Measurements from ENCODE around the gene ZBTB39. TPM values are rescaled to one million over a fixed set of nuclear protein-coding genes. Genes with fewer than 3 reads are reported as not detected.
"Not testable (repeated sequence)": the region's sequence is repeated elsewhere in the genome, so short reads cannot be mapped to it uniquely, and the experiment has no call there.

ZBTB39 gene
- total RNA-seq, 1 experiment from 2014 or later: 7.6 TPM

DNA sequence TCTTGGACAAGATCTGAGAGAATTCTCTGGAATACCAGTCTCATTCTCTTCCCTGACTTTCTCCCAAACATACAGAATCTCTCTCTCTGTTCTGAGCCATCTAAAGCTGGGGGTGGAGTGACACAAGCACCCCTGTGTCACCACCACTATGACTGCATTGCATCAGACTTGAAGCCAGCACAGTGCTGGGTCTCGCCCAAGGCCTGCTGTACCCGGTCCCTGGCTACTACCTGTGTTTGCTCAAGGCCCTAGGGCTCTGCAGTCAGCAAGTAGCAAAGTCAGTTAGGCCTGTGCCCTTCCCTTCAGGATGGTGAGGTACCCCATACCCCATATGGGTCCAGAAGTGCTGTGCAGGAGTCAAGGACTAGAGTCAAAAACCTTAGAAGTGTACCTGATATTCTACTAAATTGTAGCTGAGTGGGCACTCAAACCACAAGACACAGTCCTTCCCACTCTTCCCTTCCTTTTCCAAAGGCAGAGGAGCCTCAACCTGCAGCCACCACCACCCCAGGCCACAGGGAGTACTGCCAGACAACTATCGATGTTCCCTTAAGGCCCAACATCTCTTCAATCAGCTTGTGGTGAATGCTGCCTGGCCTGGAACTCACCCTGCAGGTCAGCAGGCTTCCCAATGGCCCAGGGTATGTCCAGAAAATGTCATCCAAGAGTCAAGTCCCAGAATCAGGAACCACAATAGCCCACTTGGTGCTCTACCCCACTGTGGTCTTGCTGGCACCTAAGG lies 27.8 kb downstream of the ZBTB39 start:
- H3K27ac ChIP-seq: no peak overlapping the region
- H4K20me1 ChIP-seq (ENCODE audit: insufficient read depth): no peaks in the 10 kb centered on the region
- intact Hi-C loops (cut with micrococcal nuclease; ENCODE audit: unreplicated experiment): no loop called here
- no peaks in the 10 kb centered on the region for H3K36me3 ChIP-seq (ENCODE audit: low read depth)
- H3K4me2 ChIP-seq: no peak overlapping the region
- no peaks in the 10 kb centered on the region for H3K9me3 ChIP-seq (ENCODE audit: insufficient read depth, low read depth)
- no peaks in the 10 kb centered on the region for H3K4me1 ChIP-seq (replicated peaks; ENCODE audit: insufficient read depth)
- ChIA-PET POLR2A (ENCODE audit: unreplicated experiment) (no interaction called here), CTCF (no interaction called here)
- no peak overlapping the region for H3K4me3 ChIP-seq
- H2AFZ ChIP-seq: no peak overlapping the region
- DNase-seq: no peak
- no TSS peak for BruUV-seq (replicated peaks)
- H3K9me2 ChIP-seq (ENCODE audit: insufficient read depth): no peaks in the 10 kb centered on the region
- H3K79me2 ChIP-seq (ENCODE audit: low read depth): no peaks in the 10 kb centered on the region
- no peaks in the 10 kb centered on the region for H3K27me3 ChIP-seq (ENCODE audit: insufficient read depth, low read depth)
- TF ChIP-seq, protein P1, sequence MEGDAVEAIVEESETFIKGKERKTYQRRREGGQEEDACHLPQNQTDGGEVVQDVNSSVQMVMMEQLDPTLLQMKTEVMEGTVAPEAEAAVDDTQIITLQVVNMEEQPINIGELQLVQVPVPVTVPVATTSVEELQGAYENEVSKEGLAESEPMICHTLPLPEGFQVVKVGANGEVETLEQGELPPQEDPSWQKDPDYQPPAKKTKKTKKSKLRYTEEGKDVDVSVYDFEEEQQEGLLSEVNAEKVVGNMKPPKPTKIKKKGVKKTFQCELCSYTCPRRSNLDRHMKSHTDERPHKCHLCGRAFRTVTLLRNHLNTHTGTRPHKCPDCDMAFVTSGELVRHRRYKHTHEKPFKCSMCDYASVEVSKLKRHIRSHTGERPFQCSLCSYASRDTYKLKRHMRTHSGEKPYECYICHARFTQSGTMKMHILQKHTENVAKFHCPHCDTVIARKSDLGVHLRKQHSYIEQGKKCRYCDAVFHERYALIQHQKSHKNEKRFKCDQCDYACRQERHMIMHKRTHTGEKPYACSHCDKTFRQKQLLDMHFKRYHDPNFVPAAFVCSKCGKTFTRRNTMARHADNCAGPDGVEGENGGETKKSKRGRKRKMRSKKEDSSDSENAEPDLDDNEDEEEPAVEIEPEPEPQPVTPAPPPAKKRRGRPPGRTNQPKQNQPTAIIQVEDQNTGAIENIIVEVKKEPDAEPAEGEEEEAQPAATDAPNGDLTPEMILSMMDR (conservative IDR thresholded peaks at IDR 0.05): no peak
- TF ChIP-seq EZH2 (IDR thresholded peaks at IDR 0.05; ENCODE audit: low read depth): no peak
- no peaks in the 10 kb centered on the region for H3F3A ChIP-seq (ENCODE audit: insufficient read depth, low read depth)

DNA sequence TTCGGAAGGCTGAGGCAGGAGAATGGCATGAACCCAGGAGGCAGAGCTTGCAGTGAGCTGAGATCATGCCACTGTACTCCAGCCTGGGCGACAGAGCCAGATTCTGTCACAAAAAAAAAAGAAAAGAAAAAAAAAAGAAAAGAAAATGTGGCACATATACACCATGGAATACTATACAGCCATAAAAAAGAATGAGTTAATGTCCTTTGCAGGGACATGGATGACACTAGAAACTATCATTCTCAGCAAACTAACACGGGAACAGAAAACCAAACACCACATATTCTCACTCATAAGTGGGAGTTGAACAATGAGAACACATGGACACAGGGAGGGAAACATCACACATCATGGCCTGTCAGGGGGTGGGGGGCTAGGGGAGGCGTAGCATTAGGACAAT lies 29.0 kb downstream of the ZBTB39 start:
- not testable (repeated sequence) for H3K4me1 ChIP-seq (replicated peaks; ENCODE audit: insufficient read depth)

DNA sequence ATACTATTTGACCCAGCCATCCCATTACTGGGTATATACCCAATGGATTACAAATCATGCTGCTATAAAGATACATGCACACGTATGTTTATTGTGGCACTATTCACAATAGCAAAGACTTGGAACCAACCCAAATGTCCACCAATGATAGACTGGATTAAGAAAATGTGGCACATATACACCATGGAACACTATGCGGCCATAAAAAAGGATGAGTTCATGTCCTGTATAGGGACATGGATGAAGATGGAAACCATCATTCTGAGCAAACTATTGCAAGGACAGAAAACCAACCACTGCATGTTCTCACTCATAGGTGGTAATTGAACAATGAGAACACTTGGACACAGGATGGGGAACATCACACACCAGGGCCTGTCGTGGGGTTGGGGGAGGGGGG lies 32.1 kb downstream of the ZBTB39 start:
- H3K4me1 ChIP-seq (replicated peaks; ENCODE audit: insufficient read depth); H2AFZ ChIP-seq; BruUV-seq (replicated peaks); H3K36me3 ChIP-seq (ENCODE audit: low read depth); H3K9me3 ChIP-seq (ENCODE audit: insufficient read depth, low read depth); POLR2A ChIA-PET (ENCODE audit: unreplicated experiment); H3K27ac ChIP-seq; H3K9me2 ChIP-seq (ENCODE audit: insufficient read depth); intact Hi-C loops (cut with micrococcal nuclease; ENCODE audit: unreplicated experiment); CTCF ChIA-PET; H3K4me3 ChIP-seq; H3K4me2 ChIP-seq; H3F3A ChIP-seq (ENCODE audit: insufficient read depth, low read depth); H3K79me2 ChIP-seq (ENCODE audit: low read depth); H3K27me3 ChIP-seq (ENCODE audit: insufficient read depth, low read depth); H4K20me1 ChIP-seq (ENCODE audit: insufficient read depth); DNase-seq: not testable (repeated sequence)

More for the DNA sequence above, 29.0 kb downstream of the ZBTB39 start:
- DNase-seq; H3K4me2 ChIP-seq; POLR2A ChIA-PET (ENCODE audit: unreplicated experiment); H2AFZ ChIP-seq; H3K4me3 ChIP-seq; H4K20me1 ChIP-seq (ENCODE audit: insufficient read depth); H3K9me2 ChIP-seq (ENCODE audit: insufficient read depth); H3K36me3 ChIP-seq (ENCODE audit: low read depth); H3K79me2 ChIP-seq (ENCODE audit: low read depth); H3K27ac ChIP-seq; BruUV-seq (replicated peaks); CTCF ChIA-PET; H3K9me3 ChIP-seq (ENCODE audit: insufficient read depth, low read depth); H3F3A ChIP-seq (ENCODE audit: insufficient read depth, low read depth); H3K27me3 ChIP-seq (ENCODE audit: insufficient read depth, low read depth): not testable (repeated sequence)
- intact Hi-C loops (cut with micrococcal nuclease; ENCODE audit: unreplicated experiment): loop anchor here (2.0 kb wide), 1 partner anchor 55 kb away; no protein-coding TSS in a partner anchor

DNA sequence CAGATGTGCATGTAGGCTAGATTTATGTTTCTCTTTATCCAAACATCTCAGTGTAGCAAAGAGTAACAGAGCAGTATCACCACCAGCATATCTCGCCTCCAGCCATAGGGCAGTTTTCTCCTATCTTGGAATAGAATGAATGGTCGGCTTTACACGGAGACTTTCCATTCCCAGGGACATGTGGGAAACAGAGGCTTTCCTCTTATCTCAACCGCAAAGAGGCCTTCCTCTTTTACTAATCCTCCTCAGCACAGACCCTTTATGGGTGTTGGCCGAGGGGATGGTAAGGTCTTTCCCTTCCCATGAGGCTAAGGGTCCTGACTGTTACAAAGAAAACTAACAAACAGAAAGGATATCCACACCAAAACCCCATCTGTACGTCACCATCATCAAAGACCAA lies 37.4 kb downstream of the ZBTB39 start:
- CTCF ChIA-PET; H3K36me3 ChIP-seq (ENCODE audit: low read depth); H3K9me3 ChIP-seq (ENCODE audit: insufficient read depth, low read depth); H3K4me2 ChIP-seq; DNase-seq; H3F3A ChIP-seq (ENCODE audit: insufficient read depth, low read depth); H3K27ac ChIP-seq; H3K4me1 ChIP-seq (replicated peaks; ENCODE audit: insufficient read depth); H3K79me2 ChIP-seq (ENCODE audit: low read depth); H3K9me2 ChIP-seq (ENCODE audit: insufficient read depth); intact Hi-C loops (cut with micrococcal nuclease; ENCODE audit: unreplicated experiment); H3K27me3 ChIP-seq (ENCODE audit: insufficient read depth, low read depth); H3K4me3 ChIP-seq; H4K20me1 ChIP-seq (ENCODE audit: insufficient read depth); BruUV-seq (replicated peaks); H2AFZ ChIP-seq; POLR2A ChIA-PET (ENCODE audit: unreplicated experiment): not testable (repeated sequence)

DNA sequence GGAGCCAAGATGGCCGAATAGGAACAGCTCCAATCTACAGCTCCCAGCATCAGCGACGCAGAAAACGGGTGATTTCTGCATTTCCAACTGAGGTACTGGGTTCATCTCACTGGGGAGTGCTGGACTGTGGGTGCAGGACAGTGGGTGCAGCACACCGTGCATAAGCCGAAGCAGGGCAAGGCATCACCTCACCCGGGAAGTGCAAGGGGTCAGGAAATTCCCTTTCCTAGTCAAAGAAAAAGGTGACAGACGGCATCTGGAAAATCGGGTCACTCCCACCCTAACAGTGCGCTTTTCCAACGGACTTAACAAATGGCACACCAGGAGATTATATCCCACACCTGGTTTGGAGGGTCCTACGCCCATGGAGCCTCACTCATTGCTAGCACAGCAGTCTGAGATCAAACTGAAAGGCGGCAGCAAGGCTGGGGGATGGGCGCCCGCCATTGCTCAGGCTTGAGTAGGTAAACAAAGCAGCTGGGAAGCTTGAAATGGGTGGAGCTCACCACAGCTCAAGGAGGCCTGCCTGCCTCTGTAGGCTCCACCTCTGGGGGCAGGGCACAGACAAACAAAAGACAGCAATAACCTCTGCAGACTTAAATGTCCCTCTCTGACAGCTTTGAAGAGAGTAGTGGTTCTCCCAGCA lies 40.2 kb downstream of the ZBTB39 start:
- CTCF ChIA-PET: interaction anchor here (0.7 kb wide), 1 partner anchor 99 kb away, joined by 4 read pairs; no protein-coding TSS in a partner anchor
- Histone ChIP-seq H3K4me2 (peak overlapping the region; percentile 67), H2AFZ (peak overlapping the region; percentile 73; the same call in 1 of the 2 replicates), H3K4me3 (peak overlapping the region; percentile 48; the same call in 1 of the 2 replicates)
- POLR2A ChIA-PET (ENCODE audit: unreplicated experiment): interaction anchor here (0.7 kb wide), 1 partner anchor 299 kb away, joined by 14 read pairs; no protein-coding TSS in a partner anchor
- H4K20me1 ChIP-seq (ENCODE audit: insufficient read depth); H3F3A ChIP-seq (ENCODE audit: insufficient read depth, low read depth); H3K27ac ChIP-seq; H3K79me2 ChIP-seq (ENCODE audit: low read depth); intact Hi-C loops (cut with micrococcal nuclease; ENCODE audit: unreplicated experiment); H3K4me1 ChIP-seq (replicated peaks; ENCODE audit: insufficient read depth); H3K9me2 ChIP-seq (ENCODE audit: insufficient read depth); H3K9me3 ChIP-seq (ENCODE audit: insufficient read depth, low read depth); BruUV-seq (replicated peaks); H3K36me3 ChIP-seq (ENCODE audit: low read depth); H3K27me3 ChIP-seq (ENCODE audit: insufficient read depth, low read depth): not testable (repeated sequence)
- peak in 1 of 2 experiments; percentile 47 for DNase-seq

DNA sequence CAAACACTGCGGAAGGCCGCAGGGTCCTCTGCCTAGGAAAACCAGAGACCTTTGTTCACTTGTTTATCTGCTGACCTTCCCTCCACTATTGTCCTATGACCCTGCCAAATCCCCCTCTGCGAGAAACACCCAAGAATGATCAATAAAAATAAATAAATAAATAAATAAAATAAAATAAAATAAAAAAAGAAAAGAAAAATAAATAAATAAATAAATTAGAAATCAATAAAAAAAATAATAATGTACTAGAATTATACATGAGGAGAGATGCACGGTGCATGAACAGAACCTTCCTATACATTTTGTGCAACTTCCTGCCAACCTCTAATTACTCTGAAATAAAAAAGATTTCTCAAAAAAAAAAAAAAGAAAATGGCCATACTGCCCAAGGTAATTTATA lies 41.2 kb downstream of the ZBTB39 start:
- CTCF ChIA-PET; intact Hi-C loops (cut with micrococcal nuclease; ENCODE audit: unreplicated experiment); H3K27me3 ChIP-seq (ENCODE audit: insufficient read depth, low read depth); H3F3A ChIP-seq (ENCODE audit: insufficient read depth, low read depth); H4K20me1 ChIP-seq (ENCODE audit: insufficient read depth); H3K79me2 ChIP-seq (ENCODE audit: low read depth); H3K4me3 ChIP-seq; H3K36me3 ChIP-seq (ENCODE audit: low read depth); H3K9me2 ChIP-seq (ENCODE audit: insufficient read depth); H3K4me1 ChIP-seq (replicated peaks; ENCODE audit: insufficient read depth); H2AFZ ChIP-seq; H3K27ac ChIP-seq; DNase-seq; H3K9me3 ChIP-seq (ENCODE audit: insufficient read depth, low read depth); BruUV-seq (replicated peaks); H3K4me2 ChIP-seq: not testable (repeated sequence)
- POLR2A ChIA-PET (ENCODE audit: unreplicated experiment): interaction anchor here (0.7 kb wide), 1 partner anchor 300 kb away, joined by 14 read pairs; no protein-coding TSS in a partner anchor
